Osteocyte (in vitro differentiated cells): ENCODE results near the gene KIAA1217. TPM values are rescaled to one million over a fixed set of nuclear protein-coding genes. Genes with fewer than 3 reads are reported as not detected.

ENCODE experiments used
- DNase-seq: peaks from one replicate; pipeline ENCODE4 v3.0.0; 2021; ENCODE audit warnings: mixed read lengths; ENCODE audit not compliant: unreplicated experiment; ENCODE audit errors: extremely low spot score
- H3K27ac Mint-ChIP-seq: one replicate; pipeline ENCODE4 v1.8.0; 2021; ENCODE audit warnings: mild to moderate bottlenecking, mixed read lengths; ENCODE audit not compliant: unreplicated experiment
- H3K27me3 Mint-ChIP-seq: one replicate; pipeline ENCODE4 v1.8.0; 2021; ENCODE audit warnings: mixed read lengths; ENCODE audit not compliant: unreplicated experiment
- H3K36me3 Mint-ChIP-seq: one replicate; pipeline ENCODE4 v1.8.0; 2021; ENCODE audit warnings: mixed read lengths; ENCODE audit not compliant: unreplicated experiment
- H3K4me1 Mint-ChIP-seq: one replicate; pipeline ENCODE4 v1.8.0; 2021; ENCODE audit warnings: mixed read lengths; ENCODE audit not compliant: unreplicated experiment
- H3K4me3 Mint-ChIP-seq: one replicate; pipeline ENCODE4 v1.8.0; 2021; ENCODE audit warnings: mild to moderate bottlenecking, moderate library complexity, mixed read lengths; ENCODE audit not compliant: unreplicated experiment
- H3K9me3 Mint-ChIP-seq: one replicate; pipeline ENCODE4 v1.8.0; 2021; ENCODE audit warnings: mixed read lengths; ENCODE audit not compliant: unreplicated experiment
- CTCF ChIP-seq: fragments of 200-600 bp; sonication (generic); IDR thresholded peaks from 2 replicates; pipeline ENCODE4 v1.5.0; 2021; ENCODE audit warnings: antibody characterized with exemption, mild to moderate bottlenecking, moderate library complexity
- total RNA-seq: library from RNA; stranded (reverse); gene quantifications from 2 replicates; pipeline ENCODE4 v1.2.1, GENCODE V29; 2021

The KIAA1217 gene
- total RNA-seq, 1 donor from 2014 or later = 2.8 TPM

- no peak for TF ChIP-seq CTCF
- H3K27me3 Mint-ChIP-seq = no peaks in the 10 kb centered on the region
- no peak overlapping the region for H3K27ac Mint-ChIP-seq
- H3K4me3 Mint-ChIP-seq = no peak overlapping the region
- H3K4me1 Mint-ChIP-seq = no peaks in the 10 kb centered on the region
- no peaks in the 10 kb centered on the region for H3K36me3 Mint-ChIP-seq
- DNase-seq = no peak
- H3K9me3 Mint-ChIP-seq = peaks cover 7% of the 10 kb centered on the region
These were observed 40.4 kb upstream of the KIAA1217 start for GRCh38 chr10:24168258-24169170.

- H3K36me3 Mint-ChIP-seq = no peaks in the 10 kb centered on the region
- no peaks in the 10 kb centered on the region for H3K4me1 Mint-ChIP-seq
- no peak for TF ChIP-seq CTCF
- H3K27me3 Mint-ChIP-seq = no peaks in the 10 kb centered on the region
- no peak overlapping the region for H3K27ac Mint-ChIP-seq
- H3K4me3 Mint-ChIP-seq = no peak overlapping the region
- peaks cover 16% of the 10 kb centered on the region for H3K9me3 Mint-ChIP-seq
- no peak for DNase-seq
These were observed 38.7 kb upstream of the KIAA1217 start for GRCh38 chr10:24170199-24170598.

GRCh38 chr10:24172909-24173308 lies 36.0 kb upstream of the KIAA1217 start:
- Mint-ChIP-seq H3K36me3 (no peaks in the 10 kb centered on the region), H3K27ac (no peak overlapping the region), H3K9me3 (peaks cover 22% of the 10 kb centered on the region), H3K4me3 (no peak overlapping the region), H3K4me1 (no peaks in the 10 kb centered on the region), H3K27me3 (no peaks in the 10 kb centered on the region)
- DNase-seq = no peak
- no peak for TF ChIP-seq CTCF

GRCh38 chr10:24174014-24174413 lies 34.9 kb upstream of the KIAA1217 start:
- H3K27ac Mint-ChIP-seq = no peak overlapping the region
- DNase-seq = no peak
- H3K4me3 Mint-ChIP-seq = no peak overlapping the region
- TF ChIP-seq CTCF = no peak
- H3K9me3 Mint-ChIP-seq = peaks cover 31% of the 10 kb centered on the region
- no peaks in the 10 kb centered on the region for H3K36me3 Mint-ChIP-seq
- H3K4me1 Mint-ChIP-seq = no peaks in the 10 kb centered on the region
- H3K27me3 Mint-ChIP-seq = no peaks in the 10 kb centered on the region

GRCh38 chr10:24176658-24177057 lies 32.3 kb upstream of the KIAA1217 start:
- no peaks in the 10 kb centered on the region for H3K36me3 Mint-ChIP-seq
- H3K27ac Mint-ChIP-seq = no peak overlapping the region
- H3K27me3 Mint-ChIP-seq = no peaks in the 10 kb centered on the region
- no peak for DNase-seq
- TF ChIP-seq CTCF = no peak
- H3K9me3 Mint-ChIP-seq = peaks cover 43% of the 10 kb centered on the region
- no peak overlapping the region for H3K4me3 Mint-ChIP-seq
- H3K4me1 Mint-ChIP-seq = no peaks in the 10 kb centered on the region
